DOHH2 (cell line): ENCODE data around the gene RNU7-1.

ENCODE experiments used
- CTCF ChIP-seq: fragments of 200-600 bp; sonication (generic); IDR thresholded peaks from one replicate; pipeline ENCODE4 v1.5.1; 2014; ENCODE audit warnings: antibody characterized with exemption, mild to moderate bottlenecking, low read depth, low read length; ENCODE audit not compliant: poor library complexity, severe bottlenecking
- EZH2phosphoT487 ChIP-seq: fragments of 200-600 bp; sonication (generic); IDR thresholded peaks from 2 replicates; pipeline ENCODE4 v1.6.1; 2017; ENCODE audit warnings: borderline replicate concordance, mild to moderate bottlenecking, antibody characterized with exemption, low read length, moderate library complexity, mixed read lengths

DNA sequence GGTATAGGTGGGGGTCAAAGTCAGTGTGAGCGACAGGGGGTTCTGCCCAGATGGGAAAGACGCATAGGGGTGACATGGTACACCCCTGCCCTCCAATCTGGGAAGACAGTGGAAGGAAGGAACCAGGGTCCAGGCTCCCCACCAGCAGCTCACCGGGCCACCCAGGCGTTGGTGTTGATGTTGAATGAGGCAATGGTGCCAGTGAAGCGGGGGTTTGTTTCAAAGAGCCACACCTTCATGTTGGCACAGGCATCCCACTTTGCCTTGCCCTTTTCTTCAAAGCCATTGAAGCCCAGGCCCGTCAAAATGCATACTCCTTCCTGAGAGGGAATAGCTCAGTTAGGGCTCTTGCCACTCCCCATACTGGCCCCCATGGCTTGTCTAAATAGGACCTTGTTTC, 34.6 kb downstream of the RNU7-1 start:
- no peak for TF ChIP-seq CTCF
- TF ChIP-seq EZH2phosphoT487, result no peak
